Esophagus muscularis mucosa (tissue), 4 donors: Measurements from ENCODE around the gene RFNG. TPM values are rescaled to one million over a fixed set of nuclear protein-coding genes. Genes with fewer than 3 reads are reported as not detected.

ENCODE experiments used
- DNase-seq: peaks from one replicate; pipeline ENCODE4 v3.0.0-alpha.2; 2017; ENCODE audit errors: extremely low spot score
- H3K27ac ChIP-seq, 4 donors: fragments of 200-600 bp; sonication (generic); replicated peaks in 1 of 4; 1 replicate in 3 of 4; 2 replicates in 1 of 4; pipeline ENCODE4 v1.5.1; 2016 to 2019; ENCODE audit warnings: mild to moderate bottlenecking in 1 of 4
- H3K27me3 ChIP-seq, 4 donors: fragments of 200-600 bp; sonication (generic); one replicate each; pipeline versions ENCODE4 v1.5.1 to v1.6.0; 2016 to 2019
- H3K36me3 ChIP-seq, 4 donors: fragments of 200-600 bp; sonication (generic); one replicate each; pipeline ENCODE4 v1.5.1; 2016 to 2019
- H3K4me1 ChIP-seq, 4 donors: fragments of 200-600 bp; sonication (generic); one replicate each; pipeline ENCODE4 v1.5.1; 2016 to 2019
- H3K4me3 ChIP-seq, 4 donors: fragments of 200-600 bp; sonication (generic); 1 replicate in 2 of 4; 2 replicates in 2 of 4; pipeline ENCODE4 v1.5.1; 2016 to 2019; ENCODE audit warnings: mild to moderate bottlenecking in 4 of 4, moderate library complexity in 1 of 4
- H3K9me3 ChIP-seq, 4 donors: fragments of 200-600 bp; sonication (generic); 1 replicate in 3 of 4; 2 replicates in 1 of 4; pipeline ENCODE4 v1.5.1; 2016 to 2019
- EP300 ChIP-seq: sonication (generic); formaldehyde crosslinking; IDR thresholded peaks from one replicate; pipeline ENCODE4 v1.6.1; 2017; ENCODE audit warnings: antibody characterized with exemption
- POLR2A ChIP-seq: fragments of 450-650 bp; IDR thresholded peaks from one replicate; pipeline ENCODE4 v1.6.1; 2017; ENCODE audit warnings: antibody characterized with exemption, moderate library complexity, mild to moderate bottlenecking, low read depth
- POLR2AphosphoS5 ChIP-seq, 2 donors: sonication (generic); formaldehyde crosslinking; IDR thresholded peaks; one replicate each; pipeline ENCODE4 v1.6.1; 2017; ENCODE audit warnings: antibody characterized with exemption in 2 of 2
- WGBS: methylation state at CpG from one replicate; pipeline ENCODE4 v1.1.5; 2018; 5-methylcytosine and 5-hydroxymethylcytosine counted together
- intact Hi-C: fragments of 100-400 bp; cut with DNase I; formaldehyde crosslinking; loops from one replicate; pipeline ENCODE4 v1.15.1; 2023
- total RNA-seq, 4 donors: library from RNA; depleted of rRNA; stranded (reverse); fragments of >200 nt; gene quantifications; one replicate each; pipeline versions ENCODE4 v1.1.0 to v1.2.1, GENCODE V29; 2016
- TF ChIP-seq, protein P1 (sequence below), 3 experiments: fragments of 200-600 bp in 2 of 3; fragments of 450-650 bp in 1 of 3; sonication (generic) in 2 of 3; IDR thresholded peaks; one replicate each; pipeline ENCODE4 v1.5.1; 2017 to 2019; ENCODE audit warnings: antibody characterized with exemption in 3 of 3, mild to moderate bottlenecking in 2 of 3, moderate library complexity in 1 of 3

RFNG gene
- total RNA-seq, 4 donors from 2014 or later, result 32.4 to 54.8 (median 42.5) TPM

DNA sequence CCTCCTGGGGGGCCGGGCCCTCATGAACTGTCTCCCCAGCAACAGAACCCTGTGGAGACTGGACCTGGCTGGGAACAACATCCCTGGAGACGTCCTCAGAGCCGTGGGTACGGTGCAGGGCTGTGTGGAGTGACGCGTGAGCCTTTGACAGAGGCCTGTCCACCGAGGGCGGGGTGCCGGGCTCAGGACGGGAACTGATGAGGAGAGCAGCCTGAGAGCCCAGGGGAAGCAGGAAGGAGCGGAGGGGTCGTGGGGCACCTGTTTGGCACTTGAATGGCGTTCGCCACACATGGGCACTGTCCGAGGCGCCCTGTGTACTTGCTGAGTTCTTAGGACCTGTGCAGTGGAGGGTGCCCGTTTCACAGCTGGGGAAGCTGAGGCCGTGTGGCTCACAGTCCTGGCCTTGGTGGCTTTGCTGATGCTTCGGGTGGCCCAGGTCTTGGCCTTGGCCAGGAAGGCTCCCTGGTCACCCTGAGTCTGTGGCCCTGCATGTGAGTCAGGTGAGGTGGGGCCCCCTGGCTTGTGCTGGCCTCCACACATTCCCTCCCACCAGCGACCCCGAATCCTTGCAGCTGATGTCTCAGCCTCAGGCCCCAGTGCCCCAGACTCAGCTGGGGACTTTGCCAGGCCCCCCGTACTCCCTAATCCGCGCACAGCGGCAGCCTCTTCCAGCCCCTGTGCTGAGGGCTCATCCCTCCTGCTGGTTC is 26.1 kb downstream of the RFNG start:
- no peak for DNase-seq
- intact Hi-C loops, result no loop called here
- Histone ChIP-seq H3K9me3 (no peaks in the 10 kb centered on the region), H3K27me3 (peaks cover 0 to 5% (median 0%) of the 10 kb centered on the region in 4 donors), H3K27ac (no peak overlapping the region), H3K4me3 (no peak overlapping the region), H3K4me1 (peaks cover 26 to 48% (median 40%) of the 10 kb centered on the region in 4 donors), H3K36me3 (peaks cover 0 to 30% (median 16%) of the 10 kb centered on the region in 4 donors)
- TF ChIP-seq POLR2AphosphoS5 (IDR thresholded peaks at IDR 0.05) (no peak), EP300 (no peak), POLR2A (no peak)
- TF ChIP-seq, protein P1, sequence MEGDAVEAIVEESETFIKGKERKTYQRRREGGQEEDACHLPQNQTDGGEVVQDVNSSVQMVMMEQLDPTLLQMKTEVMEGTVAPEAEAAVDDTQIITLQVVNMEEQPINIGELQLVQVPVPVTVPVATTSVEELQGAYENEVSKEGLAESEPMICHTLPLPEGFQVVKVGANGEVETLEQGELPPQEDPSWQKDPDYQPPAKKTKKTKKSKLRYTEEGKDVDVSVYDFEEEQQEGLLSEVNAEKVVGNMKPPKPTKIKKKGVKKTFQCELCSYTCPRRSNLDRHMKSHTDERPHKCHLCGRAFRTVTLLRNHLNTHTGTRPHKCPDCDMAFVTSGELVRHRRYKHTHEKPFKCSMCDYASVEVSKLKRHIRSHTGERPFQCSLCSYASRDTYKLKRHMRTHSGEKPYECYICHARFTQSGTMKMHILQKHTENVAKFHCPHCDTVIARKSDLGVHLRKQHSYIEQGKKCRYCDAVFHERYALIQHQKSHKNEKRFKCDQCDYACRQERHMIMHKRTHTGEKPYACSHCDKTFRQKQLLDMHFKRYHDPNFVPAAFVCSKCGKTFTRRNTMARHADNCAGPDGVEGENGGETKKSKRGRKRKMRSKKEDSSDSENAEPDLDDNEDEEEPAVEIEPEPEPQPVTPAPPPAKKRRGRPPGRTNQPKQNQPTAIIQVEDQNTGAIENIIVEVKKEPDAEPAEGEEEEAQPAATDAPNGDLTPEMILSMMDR (IDR thresholded peaks at IDR 0.05), result no peak
- WGBS, result 90% methylated on average over 25 of the region's 25 CpGs

DNA sequence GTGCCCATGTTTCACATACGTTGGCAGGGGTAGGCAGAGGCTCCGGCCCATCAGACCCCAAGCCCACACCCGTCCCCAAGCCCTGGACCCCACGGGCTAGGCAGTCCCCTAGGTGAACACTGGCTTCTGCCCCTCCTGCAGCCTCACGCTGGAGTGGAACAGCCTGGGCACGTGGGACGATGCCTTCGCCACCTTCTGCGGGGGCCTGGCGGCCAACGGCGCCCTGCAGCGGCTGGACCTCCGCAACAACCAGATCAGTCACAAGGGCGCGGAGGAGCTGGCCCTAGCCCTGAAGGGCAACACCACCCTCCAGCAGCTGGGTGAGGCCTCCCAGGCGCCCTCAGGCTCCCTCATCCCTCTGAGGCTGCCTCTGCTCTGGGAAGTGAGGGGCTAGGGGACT is 26.8 kb downstream of the RFNG start:
- DNase-seq, result no peak
- Histone ChIP-seq H3K27ac (no peak overlapping the region), H3K36me3 (peaks cover 0 to 30% (median 16%) of the 10 kb centered on the region in 4 donors), H3K4me1 (peaks cover 24 to 48% (median 39%) of the 10 kb centered on the region in 4 donors), H3K9me3 (no peaks in the 10 kb centered on the region), H3K4me3 (no peak overlapping the region), H3K27me3 (peaks cover 0 to 5% (median 0%) of the 10 kb centered on the region in 4 donors)
- intact Hi-C loops, result no loop called here
- no peak for TF ChIP-seq POLR2AphosphoS5 (IDR thresholded peaks at IDR 0.05)
- TF ChIP-seq EP300, result no peak
- TF ChIP-seq, protein P1 (IDR thresholded peaks at IDR 0.05), result no peak
- no peak for TF ChIP-seq POLR2A
- WGBS, result 90% methylated on average over 8 of the region's 17 CpGs

DNA sequence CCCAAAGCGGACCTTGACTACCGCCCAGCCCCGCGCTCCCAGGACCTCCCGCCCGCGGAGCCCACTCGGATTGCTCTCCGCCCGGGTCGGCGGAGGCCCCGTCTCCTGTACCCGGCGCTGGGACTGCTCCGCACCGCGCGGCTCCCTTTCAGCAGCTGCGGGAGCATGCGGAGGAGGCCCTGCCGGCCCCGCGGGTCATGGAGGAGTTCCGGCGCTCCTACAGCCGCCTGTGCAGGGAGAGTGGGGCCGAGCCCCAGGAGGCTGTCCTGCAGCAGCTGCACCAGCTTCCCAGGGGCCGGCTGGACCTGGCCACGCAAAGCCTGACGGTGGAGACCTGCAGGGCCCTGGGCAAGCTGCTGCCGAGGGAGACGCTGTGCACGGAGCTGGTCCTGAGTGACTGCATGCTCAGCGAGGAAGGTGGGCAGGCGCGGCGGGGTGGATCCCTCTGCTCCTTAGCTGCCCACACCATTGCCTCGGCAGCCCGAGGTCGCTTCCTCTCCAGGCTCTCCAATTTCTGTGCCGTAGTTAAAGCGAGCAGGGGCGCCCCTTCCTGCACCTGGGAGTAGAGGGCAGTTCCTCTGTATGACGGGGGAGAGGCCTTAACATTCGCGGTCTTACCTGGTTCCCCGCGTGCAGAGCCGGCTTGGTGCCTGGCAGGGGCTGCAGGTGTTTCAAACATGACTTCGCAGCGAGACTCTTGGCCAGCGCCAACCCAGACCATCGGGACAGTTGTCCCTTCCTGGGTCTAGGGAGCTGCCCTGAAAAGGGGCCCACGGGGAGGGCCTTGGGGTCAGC is 28.0 kb downstream of the RFNG start:
- DNase-seq, result no peak
- TF ChIP-seq POLR2AphosphoS5 (IDR thresholded peaks at IDR 0.05) (no peak), POLR2A (no peak), EP300 (no peak)
- TF ChIP-seq, protein P1 (IDR thresholded peaks at IDR 0.05), result no peak
- H3K9me3 ChIP-seq, result no peaks in the 10 kb centered on the region
- H3K36me3 ChIP-seq, result peaks cover 0 to 35% (median 17%) of the 10 kb centered on the region in 4 donors
- peaks cover 26 to 50% (median 38%) of the 10 kb centered on the region in 4 donors for H3K4me1 ChIP-seq
- peak overlapping the region; percentile 78 to 96 (median 86) for H3K4me3 ChIP-seq
- intact Hi-C loops, result no loop called here
- H3K27ac ChIP-seq, result peak overlapping the region in 3 of 4 donors; percentile 56 to 63 (median 59)
- WGBS, result 11% methylated on average over 16 of the region's 55 CpGs
- H3K27me3 ChIP-seq, result no peaks in the 10 kb centered on the region

DNA sequence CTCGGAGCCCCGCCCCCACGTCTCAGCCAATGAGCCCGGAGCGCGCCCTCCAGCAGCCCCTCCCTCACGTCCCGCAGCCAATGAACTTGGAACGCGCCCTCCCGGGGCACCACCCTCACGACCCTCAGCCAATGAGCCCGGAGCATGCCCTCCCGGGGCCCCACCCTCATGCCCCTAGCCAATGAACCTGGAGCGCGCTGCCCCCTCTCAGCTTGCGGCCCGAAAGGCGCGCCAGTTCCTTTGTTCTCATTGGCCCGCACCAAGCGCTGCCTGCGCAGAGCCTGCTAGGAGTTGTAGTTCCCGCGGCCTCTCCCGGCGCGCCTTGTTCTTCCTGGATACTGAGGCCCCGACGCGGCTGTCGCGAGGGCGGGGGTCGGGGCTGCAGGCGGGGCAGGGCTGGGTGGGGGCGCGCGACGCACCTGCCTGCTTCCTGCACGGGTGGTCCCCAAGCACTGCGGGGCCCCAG is 28.6 kb downstream of the RFNG start, which contains the start of gene LRRC45:
LRRC45 (plus strand) TSS at position 325 of the 466 bp plus-strand sequence. CDS start 339 bp downstream, outside the sequence.
- H3K27me3 ChIP-seq, result no peaks in the 10 kb centered on the region
- no peaks in the 10 kb centered on the region for H3K9me3 ChIP-seq
- peak within 1 kb of the TSS; percentile 64 to 83 (median 75) for H3K27ac ChIP-seq
- H3K4me3 ChIP-seq, result peak within 1 kb of the TSS; percentile 83 to 96 (median 86)
- TF ChIP-seq POLR2AphosphoS5 (IDR thresholded peaks at IDR 0.05), result peak in 1 of 2 donors; percentile 73
- no peak for TF ChIP-seq EP300
- TF ChIP-seq POLR2A, result no peak
- TF ChIP-seq, protein P1 (IDR thresholded peaks at IDR 0.05), result peak in 1 of 3 experiments; percentile 39
- WGBS, result 0% methylated on average over 16 of the region's 42 CpGs
- peak; percentile 100 for DNase-seq
- peaks cover 26 to 50% (median 38%) of the 10 kb centered on the region in 4 donors for H3K4me1 ChIP-seq
- intact Hi-C loops, result no loop called here
- peaks cover 0 to 35% (median 19%) of the 10 kb centered on the region in 4 donors for H3K36me3 ChIP-seq
